ENCODE data around the gene C1QTNF5. TPM values are rescaled to one million over a fixed set of nuclear protein-coding genes. Genes with fewer than 3 reads are reported as not detected.
A peak's percentile ranks its signal among the peaks of the same experiment; 100 is the strongest.
"Not testable (repeated sequence)": the region's sequence is repeated elsewhere in the genome, so short reads cannot be mapped to it uniquely, and the experiment has no call there.

The C1QTNF5 gene, protein sequence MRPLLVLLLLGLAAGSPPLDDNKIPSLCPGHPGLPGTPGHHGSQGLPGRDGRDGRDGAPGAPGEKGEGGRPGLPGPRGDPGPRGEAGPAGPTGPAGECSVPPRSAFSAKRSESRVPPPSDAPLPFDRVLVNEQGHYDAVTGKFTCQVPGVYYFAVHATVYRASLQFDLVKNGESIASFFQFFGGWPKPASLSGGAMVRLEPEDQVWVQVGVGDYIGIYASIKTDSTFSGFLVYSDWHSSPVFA
- 10 to 100 TPM; 13.0 to 46.4 (median 27.8) TPM for total RNA-seq

GRCh38 chr11:119340335-119341221, at the start of gene C1QTNF5:
Gene C1QTNF5, minus strand, starts transcription at chr11:119340883. Its CDS starts 486 bp downstream, at chr11:119340397.
- DNase-seq = peak; percentile 74 to 82
- intact Hi-C loops (cut with DNase I) = no loop called here

GRCh38 chr11:119389611-119390254, 49.0 kb upstream of the C1QTNF5 start:
- no peak overlapping the region for H3K4me3 ChIP-seq (replicated peaks in 1 of 3)
- H3K27ac ChIP-seq = no peak overlapping the region
- no peaks in the 10 kb centered on the region for H3K27me3 ChIP-seq
- DNase-seq = peak; percentile 19 to 30
- intact Hi-C loops (cut with DNase I) = no loop called here
- H3K36me3 ChIP-seq = no peaks in the 10 kb centered on the region
- H3K4me1 ChIP-seq = peaks cover 0 to 3% of the 10 kb centered on the region in 2 donors
- 66 to 71% methylated on average over 5 of the region's 5 CpGs for WGBS, 2 donors
- TF ChIP-seq, protein P1, sequence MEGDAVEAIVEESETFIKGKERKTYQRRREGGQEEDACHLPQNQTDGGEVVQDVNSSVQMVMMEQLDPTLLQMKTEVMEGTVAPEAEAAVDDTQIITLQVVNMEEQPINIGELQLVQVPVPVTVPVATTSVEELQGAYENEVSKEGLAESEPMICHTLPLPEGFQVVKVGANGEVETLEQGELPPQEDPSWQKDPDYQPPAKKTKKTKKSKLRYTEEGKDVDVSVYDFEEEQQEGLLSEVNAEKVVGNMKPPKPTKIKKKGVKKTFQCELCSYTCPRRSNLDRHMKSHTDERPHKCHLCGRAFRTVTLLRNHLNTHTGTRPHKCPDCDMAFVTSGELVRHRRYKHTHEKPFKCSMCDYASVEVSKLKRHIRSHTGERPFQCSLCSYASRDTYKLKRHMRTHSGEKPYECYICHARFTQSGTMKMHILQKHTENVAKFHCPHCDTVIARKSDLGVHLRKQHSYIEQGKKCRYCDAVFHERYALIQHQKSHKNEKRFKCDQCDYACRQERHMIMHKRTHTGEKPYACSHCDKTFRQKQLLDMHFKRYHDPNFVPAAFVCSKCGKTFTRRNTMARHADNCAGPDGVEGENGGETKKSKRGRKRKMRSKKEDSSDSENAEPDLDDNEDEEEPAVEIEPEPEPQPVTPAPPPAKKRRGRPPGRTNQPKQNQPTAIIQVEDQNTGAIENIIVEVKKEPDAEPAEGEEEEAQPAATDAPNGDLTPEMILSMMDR (IDR thresholded peaks at IDR 0.05) = peak in 5 of 6 experiments; percentile 14 to 53 (median 30)
- TF ChIP-seq POLR2A (IDR thresholded peaks at IDR 0.05) = no peak
- H3K9me3 ChIP-seq = no peaks in the 10 kb centered on the region

More at GRCh38 chr11:119340335-119341221, at the start of gene C1QTNF5:
- H3K27me3 ChIP-seq = no peaks in the 10 kb centered on the region
- H3K27ac ChIP-seq = peak within 1 kb of the TSS; percentile 79 to 95 (median 80)
- peak in 1 of 2 donors; percentile 29 for TF ChIP-seq POLR2A (IDR thresholded peaks at IDR 0.05)
- TF ChIP-seq, protein P1 (IDR thresholded peaks at IDR 0.05) = no peak
- H3K4me3 ChIP-seq (replicated peaks in 1 of 3) = peak within 1 kb of the TSS in 2 of 3 donors; percentile 31 to 48
- 8 to 13% methylated on average over 13 to 26 of the region's 53 CpGs for WGBS, 2 donors
- H3K36me3 ChIP-seq = no peaks in the 10 kb centered on the region
- H3K9me3 ChIP-seq = no peaks in the 10 kb centered on the region
- H3K4me1 ChIP-seq = peaks cover 10 to 44% of the 10 kb centered on the region in 2 donors

DNA sequence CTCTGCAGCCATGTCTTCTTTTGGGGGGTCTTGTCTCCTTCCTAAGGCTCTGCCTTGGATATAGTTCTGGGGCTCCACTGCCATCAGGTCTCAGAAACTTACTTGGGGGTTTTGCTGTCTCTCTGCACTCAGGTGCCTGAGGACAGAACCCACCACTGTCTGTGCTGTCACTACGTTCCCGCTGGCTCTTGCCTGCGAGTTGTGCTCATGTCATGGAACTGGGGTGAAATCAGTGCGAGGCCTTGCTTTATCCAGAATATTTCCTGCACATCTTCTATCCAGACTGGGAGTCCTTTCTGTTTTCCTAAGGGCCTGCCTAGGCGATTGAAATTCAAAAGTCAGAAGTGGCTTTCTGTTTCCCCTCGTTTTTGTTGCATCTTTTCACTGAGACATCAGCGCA, 47.4 kb upstream of the C1QTNF5 start:
- TF ChIP-seq, protein P1 (IDR thresholded peaks at IDR 0.05) = no peak
- H3K36me3 ChIP-seq = no peaks in the 10 kb centered on the region
- no peak overlapping the region for H3K27ac ChIP-seq
- no peak for DNase-seq
- whole genome bisulfite sequencing, 2 donors = 86 to 88% methylated on average over 7 of the region's 7 CpGs
- intact Hi-C loops (cut with DNase I) = no loop called here
- no peaks in the 10 kb centered on the region for H3K9me3 ChIP-seq
- no peaks in the 10 kb centered on the region for H3K4me1 ChIP-seq
- no peak overlapping the region for H3K4me3 ChIP-seq (replicated peaks in 1 of 3)
- H3K27me3 ChIP-seq = no peaks in the 10 kb centered on the region

DNA sequence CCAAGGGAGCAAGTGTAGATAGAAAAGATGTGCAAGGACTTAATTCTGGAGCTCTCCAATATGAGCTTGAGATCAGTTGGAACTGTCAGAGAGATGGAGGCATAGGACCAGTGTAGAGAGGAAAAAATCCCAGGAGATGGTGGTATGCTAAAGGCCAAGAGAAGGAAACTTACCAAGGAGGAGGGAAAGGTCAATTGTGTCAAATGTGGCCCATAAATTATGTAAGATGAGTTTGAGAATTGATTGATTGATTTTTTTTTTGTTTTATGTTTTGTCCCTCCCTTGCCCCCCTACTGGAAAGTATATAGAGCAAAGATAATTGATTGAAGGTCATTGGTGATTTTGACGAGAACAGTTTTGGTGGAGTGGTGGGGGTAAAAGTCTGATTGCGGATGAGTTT, 43.6 kb upstream of the C1QTNF5 start:
- no peak for DNase-seq
- 93 to 95% methylated on average over 2 of the region's 2 CpGs for WGBS, 2 donors
- H3K36me3 ChIP-seq = no peaks in the 10 kb centered on the region
- no peaks in the 10 kb centered on the region for H3K27me3 ChIP-seq
- intact Hi-C loops (cut with DNase I) = no loop called here
- H3K4me1 ChIP-seq = peaks cover 13 to 16% of the 10 kb centered on the region in 2 donors
- H3K4me3 ChIP-seq (replicated peaks in 1 of 3) = no peak overlapping the region
- no peak overlapping the region for H3K27ac ChIP-seq
- TF ChIP-seq POLR2A (IDR thresholded peaks at IDR 0.05) = no peak
- TF ChIP-seq, protein P1 (IDR thresholded peaks at IDR 0.05) = no peak
- no peaks in the 10 kb centered on the region for H3K9me3 ChIP-seq

GRCh38 chr11:119382513-119382912, 41.8 kb upstream of the C1QTNF5 start:
- H3K36me3 ChIP-seq; H3K27me3 ChIP-seq; intact Hi-C loops (cut with DNase I); H3K27ac ChIP-seq; DNase-seq; H3K4me3 ChIP-seq (replicated peaks in 1 of 3); H3K9me3 ChIP-seq: not testable (repeated sequence)
- WGBS, 2 donors = 89 to 90% methylated on average over 14 of the region's 14 CpGs
- peaks cover 13 to 16% of the 10 kb centered on the region in 2 donors for H3K4me1 ChIP-seq
